ENCODE measurements around the gene RNF19B. TPM values are rescaled to one million over a fixed set of nuclear protein-coding genes. Genes with fewer than 3 reads are reported as not detected.

RNF19B gene
- total and polyA plus RNA-seq, 2 of the 13 experiments (the other 11 are each of a cell fraction or from before 2014, with no cell fraction given), result 15.3 to 22.5 TPM

DNA sequence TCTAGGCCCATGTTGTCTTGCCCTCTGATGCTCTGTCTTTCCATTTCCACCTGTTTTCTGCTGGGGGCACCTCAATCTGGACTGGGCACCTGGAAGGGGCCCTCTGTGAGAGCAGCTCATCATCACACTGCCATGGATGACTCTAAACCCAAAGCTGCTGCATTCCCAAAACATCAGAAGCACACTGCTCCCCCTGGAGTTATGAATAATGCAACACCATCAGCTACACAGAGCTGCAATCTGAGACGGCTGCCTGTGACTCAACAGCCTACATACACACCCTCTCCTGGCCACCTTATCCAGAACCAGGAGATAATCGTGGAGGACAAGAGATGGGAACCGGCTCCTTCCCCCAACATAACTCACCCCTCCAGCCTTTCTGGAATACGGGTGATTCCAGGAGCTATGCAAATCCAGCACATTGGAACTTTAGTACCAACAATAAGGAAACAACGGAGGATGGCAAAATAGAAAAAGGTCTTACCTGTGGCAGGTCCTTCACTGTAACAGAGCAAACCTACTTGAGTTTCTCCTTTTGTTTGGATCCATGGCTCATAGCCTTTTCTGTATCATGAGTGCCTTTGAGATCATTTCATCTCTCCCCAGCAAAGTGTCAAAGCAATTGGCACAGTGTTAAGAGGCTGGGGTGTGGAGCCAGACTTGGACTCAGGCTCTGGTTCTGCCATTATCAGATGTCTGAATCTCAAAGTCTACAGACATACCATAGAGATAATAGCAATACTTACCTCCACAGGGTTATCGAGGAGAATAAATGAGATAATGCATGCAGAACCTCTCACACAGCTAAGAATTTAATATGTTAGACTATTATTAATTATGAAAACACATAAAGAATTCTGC, 42.8 kb upstream of the RNF19B start:
- no peak for TF ChIP-seq SYNCRIP (IDR thresholded peaks at IDR 0.05; ENCODE audit: insufficient read depth, low read depth, low read length)
- TF ChIP-seq KAT7 (CRISPR knock-in tag; IDR thresholded peaks at IDR 0.05; ENCODE audit: borderline replicate concordance), result no peak
- peak; percentile 37; the same call in 1 of the 2 replicates for TF ChIP-seq POLR2G (IDR thresholded peaks at IDR 0.05; ENCODE audit: low read depth, low read length)
- TF ChIP-seq ZNF547 (CRISPR knock-in tag; IDR thresholded peaks at IDR 0.05), result no peak
- TF ChIP-seq, protein P1, sequence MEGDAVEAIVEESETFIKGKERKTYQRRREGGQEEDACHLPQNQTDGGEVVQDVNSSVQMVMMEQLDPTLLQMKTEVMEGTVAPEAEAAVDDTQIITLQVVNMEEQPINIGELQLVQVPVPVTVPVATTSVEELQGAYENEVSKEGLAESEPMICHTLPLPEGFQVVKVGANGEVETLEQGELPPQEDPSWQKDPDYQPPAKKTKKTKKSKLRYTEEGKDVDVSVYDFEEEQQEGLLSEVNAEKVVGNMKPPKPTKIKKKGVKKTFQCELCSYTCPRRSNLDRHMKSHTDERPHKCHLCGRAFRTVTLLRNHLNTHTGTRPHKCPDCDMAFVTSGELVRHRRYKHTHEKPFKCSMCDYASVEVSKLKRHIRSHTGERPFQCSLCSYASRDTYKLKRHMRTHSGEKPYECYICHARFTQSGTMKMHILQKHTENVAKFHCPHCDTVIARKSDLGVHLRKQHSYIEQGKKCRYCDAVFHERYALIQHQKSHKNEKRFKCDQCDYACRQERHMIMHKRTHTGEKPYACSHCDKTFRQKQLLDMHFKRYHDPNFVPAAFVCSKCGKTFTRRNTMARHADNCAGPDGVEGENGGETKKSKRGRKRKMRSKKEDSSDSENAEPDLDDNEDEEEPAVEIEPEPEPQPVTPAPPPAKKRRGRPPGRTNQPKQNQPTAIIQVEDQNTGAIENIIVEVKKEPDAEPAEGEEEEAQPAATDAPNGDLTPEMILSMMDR (CRISPR knock-in tag; IDR thresholded peaks at IDR 0.05), result peak; percentile 41; the same call in 1 of the 2 replicates
- peak; percentile 34; the same call in 1 of the 2 replicates for TF ChIP-seq FOSL2 (CRISPR knock-in tag; IDR thresholded peaks at IDR 0.05)
- TF ChIP-seq TEAD3 (CRISPR knock-in tag; optimal IDR thresholded peaks at IDR 0.05; ENCODE audit: borderline replicate concordance), result peak; percentile 19
- TF ChIP-seq CEBPG (CRISPR knock-in tag; IDR thresholded peaks at IDR 0.05), result 0 out of 2 replicates have a peak, but pooled peaks have one; percentile 16
- peak; percentile 61; the same call in 1 of the 2 replicates for TF ChIP-seq SMC3 (IDR thresholded peaks at IDR 0.05; ENCODE audit: low read length)
- TF ChIP-seq, protein P2, sequence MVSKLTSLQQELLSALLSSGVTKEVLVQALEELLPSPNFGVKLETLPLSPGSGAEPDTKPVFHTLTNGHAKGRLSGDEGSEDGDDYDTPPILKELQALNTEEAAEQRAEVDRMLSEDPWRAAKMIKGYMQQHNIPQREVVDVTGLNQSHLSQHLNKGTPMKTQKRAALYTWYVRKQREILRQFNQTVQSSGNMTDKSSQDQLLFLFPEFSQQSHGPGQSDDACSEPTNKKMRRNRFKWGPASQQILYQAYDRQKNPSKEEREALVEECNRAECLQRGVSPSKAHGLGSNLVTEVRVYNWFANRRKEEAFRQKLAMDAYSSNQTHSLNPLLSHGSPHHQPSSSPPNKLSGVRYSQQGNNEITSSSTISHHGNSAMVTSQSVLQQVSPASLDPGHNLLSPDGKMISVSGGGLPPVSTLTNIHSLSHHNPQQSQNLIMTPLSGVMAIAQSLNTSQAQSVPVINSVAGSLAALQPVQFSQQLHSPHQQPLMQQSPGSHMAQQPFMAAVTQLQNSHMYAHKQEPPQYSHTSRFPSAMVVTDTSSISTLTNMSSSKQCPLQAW (CRISPR knock-in tag; IDR thresholded peaks at IDR 0.05), result 0 out of 2 replicates have a peak, but pooled peaks have one; percentile 35
- peak; percentile 50 for TF ChIP-seq STAG1 (CRISPR knock-in tag; IDR thresholded peaks at IDR 0.05)
- no TSS peak for BruUV-seq (replicated peaks)
- Histone ChIP-seq H4K20me1 (ENCODE audit: insufficient read depth, low read length) (no peaks in the 10 kb centered on the region), H2AFZ (ENCODE audit: low read length) (no peak overlapping the region), H3K9me3 (ENCODE audit: low read length) (no peaks in the 10 kb centered on the region), H3K27me3 (ENCODE audit: control insufficient read depth in 1 of 2, insufficient read depth in 2 of 2, low read length in 2 of 2) (no peaks in the 10 kb centered on the region), H3K9ac (ENCODE audit: insufficient read depth, low read depth, low read length) (no peak overlapping the region), H3K36me3 (replicated peaks in 1 of 2; ENCODE audit: control insufficient read depth in 1 of 2, insufficient read depth in 2 of 2, low read length in 2 of 2) (peaks cover 10 to 43% of the 10 kb centered on the region in 2 experiments), H3K4me3 (replicated peaks in 1 of 3; ENCODE audit: insufficient read depth in 1 of 3, low read depth in 2 of 3, low read length in 3 of 3) (no peak overlapping the region), H3K79me2 (ENCODE audit: insufficient read depth, low read length) (no peaks in the 10 kb centered on the region), H3K4me1 (ENCODE audit: insufficient read depth, low read length) (peaks cover 15% of the 10 kb centered on the region; the same call in 1 of the 2 replicates), H3K4me2 (ENCODE audit: low read depth, low read length) (no peak overlapping the region), H3K27ac (ENCODE audit: extremely low read length, insufficient read depth, low read length) (no peak overlapping the region)
- ChIA-PET CTCF (ENCODE audit: low intra/inter-chr PET ratio, low total read pairs) (no interaction called here), POLR2A (interaction anchor here (1.0 to 1.2 kb wide), 2 partner anchors 14 to 15 kb away, joined by 3 read pairs; no protein-coding TSS in a partner anchor)
- WGBS (ENCODE audit: low lambda C conversion rate), result 83% methylated on average over 6 of the region's 6 CpGs
- FAIRE-seq (peak; percentile 28), DNase-seq (ENCODE audit: low spot score) (peak; percentile 61), ATAC-seq (peak; percentile 83)
- intact Hi-C loops (cut with micrococcal nuclease; ENCODE audit: unreplicated experiment), result loop anchor here (2.0 to 10.0 kb wide), 2 partner anchors 47 to 75 kb away; no protein-coding TSS in a partner anchor
- in situ Hi-C loops (cut with HindIII; ENCODE audit: extremely low pct_ligation_motif_present, low pct_unique_long_range_greater_than_20kb), result loop anchor here (5.0 kb wide), 1 partner anchor 80 kb away; no protein-coding TSS in a partner anchor
